ENCODE data around the gene JMJD6. TPM values are rescaled to one million over a fixed set of nuclear protein-coding genes. Genes with fewer than 3 reads are reported as not detected.

Gene JMJD6
- polyA plus RNA-seq, 1 donor (not counting 4 experiments of a cell fraction or from before 2014, with no cell fraction given), result 12.0 TPM

GRCh38 chr17:76672270-76672851 is 54.0 kb downstream of the JMJD6 start:
- FAIRE-seq (no peak), DNase-seq (ENCODE audit: low read depth, low spot score) (no peak)
- Histone ChIP-seq H3K27me3 (ENCODE audit: control insufficient read depth, extremely low read depth, insufficient read depth, low read length) (no peaks in the 10 kb centered on the region), H3K4me1 (ENCODE audit: control insufficient read depth, extremely low read depth, insufficient read depth, low read length) (peaks cover 26% of the 10 kb centered on the region), H3K27ac (ENCODE audit: control insufficient read depth, insufficient read depth, low read length) (peak overlapping the region; percentile 82), H4K20me1 (ENCODE audit: control insufficient read depth, extremely low read depth, insufficient read depth, low read length) (no peaks in the 10 kb centered on the region), H3K9ac (ENCODE audit: control insufficient read depth, extremely low read depth, insufficient read depth, low read length) (peak overlapping the region; percentile 71), H2AFZ (ENCODE audit: control insufficient read depth, low read length) (peak overlapping the region; percentile 57), H3K79me2 (ENCODE audit: control insufficient read depth, insufficient read depth, low read length) (no peaks in the 10 kb centered on the region), H3K4me3 (ENCODE audit: control insufficient read depth in 2 of 3, extremely low read depth in 1 of 3, insufficient read depth in 2 of 3, low read depth in 1 of 3, low read length in 3 of 3) (peak overlapping the region; percentile 52 to 88 (median 82)), H3K9me1 (ENCODE audit: control insufficient read depth, extremely low read depth, insufficient read depth, low read length) (no peaks in the 10 kb centered on the region), H3K4me2 (ENCODE audit: control insufficient read depth, extremely low read depth, insufficient read depth, low read depth, low read length) (peak overlapping the region; percentile 71), H3K9me3 (ENCODE audit: control insufficient read depth, low read depth, low read length) (no peaks in the 10 kb centered on the region), H3K36me3 (ENCODE audit: control insufficient read depth in 2 of 2, extremely low read depth in 1 of 2, insufficient read depth in 2 of 2, low read length in 2 of 2) (no peaks in the 10 kb centered on the region)
- TF ChIP-seq, protein P1, sequence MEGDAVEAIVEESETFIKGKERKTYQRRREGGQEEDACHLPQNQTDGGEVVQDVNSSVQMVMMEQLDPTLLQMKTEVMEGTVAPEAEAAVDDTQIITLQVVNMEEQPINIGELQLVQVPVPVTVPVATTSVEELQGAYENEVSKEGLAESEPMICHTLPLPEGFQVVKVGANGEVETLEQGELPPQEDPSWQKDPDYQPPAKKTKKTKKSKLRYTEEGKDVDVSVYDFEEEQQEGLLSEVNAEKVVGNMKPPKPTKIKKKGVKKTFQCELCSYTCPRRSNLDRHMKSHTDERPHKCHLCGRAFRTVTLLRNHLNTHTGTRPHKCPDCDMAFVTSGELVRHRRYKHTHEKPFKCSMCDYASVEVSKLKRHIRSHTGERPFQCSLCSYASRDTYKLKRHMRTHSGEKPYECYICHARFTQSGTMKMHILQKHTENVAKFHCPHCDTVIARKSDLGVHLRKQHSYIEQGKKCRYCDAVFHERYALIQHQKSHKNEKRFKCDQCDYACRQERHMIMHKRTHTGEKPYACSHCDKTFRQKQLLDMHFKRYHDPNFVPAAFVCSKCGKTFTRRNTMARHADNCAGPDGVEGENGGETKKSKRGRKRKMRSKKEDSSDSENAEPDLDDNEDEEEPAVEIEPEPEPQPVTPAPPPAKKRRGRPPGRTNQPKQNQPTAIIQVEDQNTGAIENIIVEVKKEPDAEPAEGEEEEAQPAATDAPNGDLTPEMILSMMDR (optimal IDR thresholded peaks at IDR 0.05 in 1 of 3, IDR thresholded peaks at IDR 0.05 in 1 of 3, conservative IDR thresholded peaks at IDR 0.05 in 1 of 3; ENCODE audit: extremely low read depth in 1 of 3, insufficient read depth in 2 of 3, low read length in 3 of 3), result no peak
- TF ChIP-seq EZH2 (IDR thresholded peaks at IDR 0.05; ENCODE audit: low read length), result no peak
- dilution Hi-C loops (cut with MboI; ENCODE audit: extremely low pct_ligation_motif_present, low sequenced_read_pairs), result no loop called here

DNA sequence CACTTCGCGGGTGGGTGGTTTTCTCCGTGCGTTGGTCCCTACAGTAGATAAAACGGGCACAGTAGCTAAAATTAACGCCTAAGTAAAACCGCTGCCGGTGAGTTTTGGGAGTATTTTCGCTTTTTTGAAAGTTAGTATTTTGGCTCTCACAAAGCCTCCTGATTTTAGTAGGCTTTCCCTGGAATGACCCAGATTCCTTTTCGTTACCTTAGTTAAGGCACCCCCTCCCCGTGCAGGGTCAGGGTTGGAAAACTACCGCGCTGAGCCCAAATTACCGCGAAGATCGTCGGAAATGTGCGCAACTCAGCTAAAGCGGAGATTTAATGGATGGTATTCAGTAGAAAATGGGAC is 54.5 kb downstream of the JMJD6 start:
- no peak for FAIRE-seq
- H3K4me2 ChIP-seq (ENCODE audit: control insufficient read depth, extremely low read depth, insufficient read depth, low read depth, low read length), result peak overlapping the region; percentile 71

More for the DNA sequence above, 54.5 kb downstream of the JMJD6 start:
- dilution Hi-C loops (cut with MboI; ENCODE audit: extremely low pct_ligation_motif_present, low sequenced_read_pairs), result no loop called here
- H3K36me3 ChIP-seq (ENCODE audit: control insufficient read depth in 2 of 2, extremely low read depth in 1 of 2, insufficient read depth in 2 of 2, low read length in 2 of 2), result no peaks in the 10 kb centered on the region
- no peak for DNase-seq (ENCODE audit: low read depth, low spot score)
- H4K20me1 ChIP-seq (ENCODE audit: control insufficient read depth, extremely low read depth, insufficient read depth, low read length), result no peaks in the 10 kb centered on the region
- peaks cover 2% of the 10 kb centered on the region for H3K9me1 ChIP-seq (ENCODE audit: control insufficient read depth, extremely low read depth, insufficient read depth, low read length)
- H3K9me3 ChIP-seq (ENCODE audit: control insufficient read depth, low read depth, low read length), result no peaks in the 10 kb centered on the region
- H3K4me1 ChIP-seq (ENCODE audit: control insufficient read depth, extremely low read depth, insufficient read depth, low read length), result peaks cover 31% of the 10 kb centered on the region
- no peaks in the 10 kb centered on the region for H3K79me2 ChIP-seq (ENCODE audit: control insufficient read depth, insufficient read depth, low read length)
- peak overlapping the region; percentile 71 for H3K9ac ChIP-seq (ENCODE audit: control insufficient read depth, extremely low read depth, insufficient read depth, low read length)
- H3K27me3 ChIP-seq (ENCODE audit: control insufficient read depth, extremely low read depth, insufficient read depth, low read length), result no peaks in the 10 kb centered on the region
- H3K27ac ChIP-seq (ENCODE audit: control insufficient read depth, insufficient read depth, low read length), result peak overlapping the region; percentile 82
- H3K4me3 ChIP-seq (ENCODE audit: control insufficient read depth in 2 of 3, extremely low read depth in 1 of 3, insufficient read depth in 2 of 3, low read depth in 1 of 3, low read length in 3 of 3), result peak overlapping the region; percentile 52 to 88 (median 82)
- TF ChIP-seq EZH2 (IDR thresholded peaks at IDR 0.05; ENCODE audit: low read length), result no peak
- TF ChIP-seq, protein P1 (optimal IDR thresholded peaks at IDR 0.05 in 1 of 3, IDR thresholded peaks at IDR 0.05 in 1 of 3, conservative IDR thresholded peaks at IDR 0.05 in 1 of 3; ENCODE audit: extremely low read depth in 1 of 3, insufficient read depth in 2 of 3, low read length in 3 of 3), result no peak
- H2AFZ ChIP-seq (ENCODE audit: control insufficient read depth, low read length), result peak overlapping the region; percentile 57
